HepG2 (cell line): ENCODE data around the gene DELE1.

ENCODE experiments used
- NFE2L2 ChIP-seq: fragments of 150-350 bp; IDR thresholded peaks from 2 replicates; pipeline ENCODE4 v1.6.1; 2014; ENCODE audit warnings: low read length
- TFAP4 ChIP-seq: sonication (generic); IDR thresholded peaks from 2 replicates; pipeline ENCODE4 v1.6.1; 2016; ENCODE audit warnings: low read depth, borderline replicate concordance
- YY1 ChIP-seq: IDR thresholded peaks from 2 replicates; pipeline ENCODE4 v1.6.1; 2011; ENCODE audit warnings: low read length, low read depth, moderate library complexity, mild to moderate bottlenecking; ENCODE audit not compliant: insufficient read depth, insufficient replicate concordance
- ZNF782 ChIP-seq: sonication (generic); formaldehyde crosslinking; IDR thresholded peaks from 2 replicates; pipeline ENCODE4 v1.4.0; 2020; ENCODE audit warnings: missing genetic modification reagents, mild to moderate bottlenecking, borderline replicate concordance
- TF ChIP-seq, protein P1 (sequence below): sonication (generic); formaldehyde crosslinking; IDR thresholded peaks from 2 replicates; pipeline ENCODE4 v1.9.0; 2022; ENCODE audit warnings: low read depth, missing genetic modification reagents

GRCh38 chr5:141877356-141878185, 46.1 kb upstream of the DELE1 start:
- TF ChIP-seq YY1, result no peak
- TF ChIP-seq, protein P1, sequence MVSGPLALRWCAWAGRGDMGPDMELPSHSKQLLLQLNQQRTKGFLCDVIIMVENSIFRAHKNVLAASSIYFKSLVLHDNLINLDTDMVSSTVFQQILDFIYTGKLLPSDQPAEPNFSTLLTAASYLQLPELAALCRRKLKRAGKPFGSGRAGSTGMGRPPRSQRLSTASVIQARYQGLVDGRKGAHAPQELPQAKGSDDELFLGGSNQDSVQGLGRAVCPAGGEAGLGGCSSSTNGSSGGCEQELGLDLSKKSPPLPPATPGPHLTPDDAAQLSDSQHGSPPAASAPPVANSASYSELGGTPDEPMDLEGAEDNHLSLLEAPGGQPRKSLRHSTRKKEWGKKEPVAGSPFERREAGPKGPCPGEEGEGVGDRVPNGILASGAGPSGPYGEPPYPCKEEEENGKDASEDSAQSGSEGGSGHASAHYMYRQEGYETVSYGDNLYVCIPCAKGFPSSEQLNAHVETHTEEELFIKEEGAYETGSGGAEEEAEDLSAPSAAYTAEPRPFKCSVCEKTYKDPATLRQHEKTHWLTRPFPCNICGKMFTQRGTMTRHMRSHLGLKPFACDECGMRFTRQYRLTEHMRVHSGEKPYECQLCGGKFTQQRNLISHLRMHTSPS (CRISPR knock-in tag), result no peak
- TF ChIP-seq NFE2L2, result no peak
- TF ChIP-seq ZNF782 (CRISPR knock-in tag), result no peak
- TF ChIP-seq TFAP4, result no peak
